HL-60 (cell line): ENCODE measurements around the gene C7orf57.

ENCODE experiments used
- CTCF ChIP-seq: IDR thresholded peaks from one replicate; pipeline ENCODE4 v1.5.1; 2011; ENCODE audit warnings: low read length, control low read depth, inconsistent platforms; ENCODE audit not compliant: insufficient read depth
- POLR2AphosphoS5 ChIP-seq: IDR thresholded peaks from 2 replicates; pipeline ENCODE4 v1.6.1; 2012; ENCODE audit warnings: low read depth
- SPI1 ChIP-seq: IDR thresholded peaks from 2 replicates; pipeline ENCODE4 v1.6.1; 2012; ENCODE audit warnings: low read depth, mild to moderate bottlenecking, borderline replicate concordance
- TF ChIP-seq, protein P1 (sequence below): IDR thresholded peaks from 2 replicates; pipeline ENCODE4 v1.6.1; 2012; ENCODE audit warnings: low read depth; ENCODE audit not compliant: insufficient replicate concordance

GRCh38 chr7:48033922-48034321, 1.4 kb upstream of the C7orf57 start:
- no peak for TF ChIP-seq POLR2AphosphoS5
- TF ChIP-seq CTCF = no peak
- TF ChIP-seq, protein P1, sequence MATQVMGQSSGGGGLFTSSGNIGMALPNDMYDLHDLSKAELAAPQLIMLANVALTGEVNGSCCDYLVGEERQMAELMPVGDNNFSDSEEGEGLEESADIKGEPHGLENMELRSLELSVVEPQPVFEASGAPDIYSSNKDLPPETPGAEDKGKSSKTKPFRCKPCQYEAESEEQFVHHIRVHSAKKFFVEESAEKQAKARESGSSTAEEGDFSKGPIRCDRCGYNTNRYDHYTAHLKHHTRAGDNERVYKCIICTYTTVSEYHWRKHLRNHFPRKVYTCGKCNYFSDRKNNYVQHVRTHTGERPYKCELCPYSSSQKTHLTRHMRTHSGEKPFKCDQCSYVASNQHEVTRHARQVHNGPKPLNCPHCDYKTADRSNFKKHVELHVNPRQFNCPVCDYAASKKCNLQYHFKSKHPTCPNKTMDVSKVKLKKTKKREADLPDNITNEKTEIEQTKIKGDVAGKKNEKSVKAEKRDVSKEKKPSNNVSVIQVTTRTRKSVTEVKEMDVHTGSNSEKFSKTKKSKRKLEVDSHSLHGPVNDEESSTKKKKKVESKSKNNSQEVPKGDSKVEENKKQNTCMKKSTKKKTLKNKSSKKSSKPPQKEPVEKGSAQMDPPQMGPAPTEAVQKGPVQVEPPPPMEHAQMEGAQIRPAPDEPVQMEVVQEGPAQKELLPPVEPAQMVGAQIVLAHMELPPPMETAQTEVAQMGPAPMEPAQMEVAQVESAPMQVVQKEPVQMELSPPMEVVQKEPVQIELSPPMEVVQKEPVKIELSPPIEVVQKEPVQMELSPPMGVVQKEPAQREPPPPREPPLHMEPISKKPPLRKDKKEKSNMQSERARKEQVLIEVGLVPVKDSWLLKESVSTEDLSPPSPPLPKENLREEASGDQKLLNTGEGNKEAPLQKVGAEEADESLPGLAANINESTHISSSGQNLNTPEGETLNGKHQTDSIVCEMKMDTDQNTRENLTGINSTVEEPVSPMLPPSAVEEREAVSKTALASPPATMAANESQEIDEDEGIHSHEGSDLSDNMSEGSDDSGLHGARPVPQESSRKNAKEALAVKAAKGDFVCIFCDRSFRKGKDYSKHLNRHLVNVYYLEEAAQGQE = no peak
- TF ChIP-seq SPI1 = no peak
